Measurements from ENCODE around the gene PPP6R2. TPM values are rescaled to one million over a fixed set of nuclear protein-coding genes. Genes with fewer than 3 reads are reported as not detected.

The PPP6R2 gene
- total RNA-seq, 1 donor from 2014 or later = 55.9 TPM

- TF ChIP-seq, protein P1, sequence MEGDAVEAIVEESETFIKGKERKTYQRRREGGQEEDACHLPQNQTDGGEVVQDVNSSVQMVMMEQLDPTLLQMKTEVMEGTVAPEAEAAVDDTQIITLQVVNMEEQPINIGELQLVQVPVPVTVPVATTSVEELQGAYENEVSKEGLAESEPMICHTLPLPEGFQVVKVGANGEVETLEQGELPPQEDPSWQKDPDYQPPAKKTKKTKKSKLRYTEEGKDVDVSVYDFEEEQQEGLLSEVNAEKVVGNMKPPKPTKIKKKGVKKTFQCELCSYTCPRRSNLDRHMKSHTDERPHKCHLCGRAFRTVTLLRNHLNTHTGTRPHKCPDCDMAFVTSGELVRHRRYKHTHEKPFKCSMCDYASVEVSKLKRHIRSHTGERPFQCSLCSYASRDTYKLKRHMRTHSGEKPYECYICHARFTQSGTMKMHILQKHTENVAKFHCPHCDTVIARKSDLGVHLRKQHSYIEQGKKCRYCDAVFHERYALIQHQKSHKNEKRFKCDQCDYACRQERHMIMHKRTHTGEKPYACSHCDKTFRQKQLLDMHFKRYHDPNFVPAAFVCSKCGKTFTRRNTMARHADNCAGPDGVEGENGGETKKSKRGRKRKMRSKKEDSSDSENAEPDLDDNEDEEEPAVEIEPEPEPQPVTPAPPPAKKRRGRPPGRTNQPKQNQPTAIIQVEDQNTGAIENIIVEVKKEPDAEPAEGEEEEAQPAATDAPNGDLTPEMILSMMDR (conservative IDR thresholded peaks at IDR 0.05) = no peak
- H3K9me3 Mint-ChIP-seq = no peaks in the 10 kb centered on the region
- no peaks in the 10 kb centered on the region for H3K36me3 Mint-ChIP-seq (ENCODE audit: low read depth)
- no peak for DNase-seq (ENCODE audit: low read depth, low spot score)
- H3K27ac Mint-ChIP-seq (ENCODE audit: unreplicated experiment) = no peak overlapping the region
- H3K4me3 Mint-ChIP-seq = no peak overlapping the region
- peaks cover 16% of the 10 kb centered on the region for H3K4me1 Mint-ChIP-seq
- H3K27me3 Mint-ChIP-seq (ENCODE audit: low read depth) = no peaks in the 10 kb centered on the region
Measured at GRCh38 chr22:50310949-50311444, 32.1 kb upstream of the PPP6R2 start.

GRCh38 chr22:50311606-50312351, 31.3 kb upstream of the PPP6R2 start:
- Mint-ChIP-seq H3K36me3 (ENCODE audit: low read depth) (no peaks in the 10 kb centered on the region), H3K4me1 (peaks cover 12% of the 10 kb centered on the region), H3K4me3 (no peak overlapping the region), H3K27me3 (ENCODE audit: low read depth) (no peaks in the 10 kb centered on the region), H3K27ac (ENCODE audit: unreplicated experiment) (no peak overlapping the region), H3K9me3 (no peaks in the 10 kb centered on the region)
- DNase-seq (ENCODE audit: low read depth, low spot score) = no peak
- TF ChIP-seq, protein P1 (conservative IDR thresholded peaks at IDR 0.05) = no peak

- Mint-ChIP-seq H3K9me3 (no peaks in the 10 kb centered on the region), H3K27me3 (ENCODE audit: low read depth) (no peaks in the 10 kb centered on the region)
Measured at GRCh38 chr22:50312371-50312770, 30.8 kb upstream of the PPP6R2 start.

GRCh38 chr22:50313021-50313420, 30.1 kb upstream of the PPP6R2 start:
- no peaks in the 10 kb centered on the region for H3K9me3 Mint-ChIP-seq
- H3K27me3 Mint-ChIP-seq (ENCODE audit: low read depth) = no peaks in the 10 kb centered on the region
- no peaks in the 10 kb centered on the region for H3K36me3 Mint-ChIP-seq (ENCODE audit: low read depth)
- no peak overlapping the region for H3K27ac Mint-ChIP-seq (ENCODE audit: unreplicated experiment)
- DNase-seq (ENCODE audit: low read depth, low spot score) = no peak
- H3K4me1 Mint-ChIP-seq = peaks cover 12% of the 10 kb centered on the region
- TF ChIP-seq, protein P1 (conservative IDR thresholded peaks at IDR 0.05) = no peak
- H3K4me3 Mint-ChIP-seq = no peak overlapping the region

More at GRCh38 chr22:50312371-50312770, 30.8 kb upstream of the PPP6R2 start:
- Mint-ChIP-seq H3K27ac (ENCODE audit: unreplicated experiment) (no peak overlapping the region), H3K4me3 (no peak overlapping the region), H3K36me3 (ENCODE audit: low read depth) (no peaks in the 10 kb centered on the region), H3K4me1 (peaks cover 12% of the 10 kb centered on the region)
- no peak for DNase-seq (ENCODE audit: low read depth, low spot score)
- TF ChIP-seq, protein P1 (conservative IDR thresholded peaks at IDR 0.05) = no peak

DNA sequence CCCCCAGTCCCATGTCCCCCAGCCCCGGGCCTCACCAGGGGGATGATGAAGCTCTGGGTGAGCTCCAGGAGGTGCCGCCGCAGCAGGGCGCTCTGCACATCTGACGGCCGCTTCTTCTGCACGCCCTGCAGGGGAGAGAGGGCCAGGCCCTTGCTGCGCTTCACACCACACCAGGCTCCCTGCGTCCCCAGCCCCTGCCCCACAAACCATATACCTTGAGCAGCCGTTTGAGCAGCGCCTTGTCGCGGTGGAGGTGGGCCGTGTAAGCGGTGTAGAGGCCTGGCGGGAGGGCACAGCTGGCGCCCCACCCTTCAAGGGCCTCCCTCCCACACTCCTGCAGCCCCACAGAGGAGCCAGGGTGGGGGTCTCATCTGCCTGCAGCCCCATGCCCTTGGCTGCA, 29.5 kb upstream of the PPP6R2 start:
- H3K4me3 Mint-ChIP-seq = no peak overlapping the region
- DNase-seq (ENCODE audit: low read depth, low spot score) = no peak
- no peaks in the 10 kb centered on the region for H3K27me3 Mint-ChIP-seq (ENCODE audit: low read depth)
- no peaks in the 10 kb centered on the region for H3K36me3 Mint-ChIP-seq (ENCODE audit: low read depth)
- H3K4me1 Mint-ChIP-seq = peaks cover 9% of the 10 kb centered on the region
- no peak overlapping the region for H3K27ac Mint-ChIP-seq (ENCODE audit: unreplicated experiment)
- TF ChIP-seq, protein P1 (conservative IDR thresholded peaks at IDR 0.05) = no peak
- no peaks in the 10 kb centered on the region for H3K9me3 Mint-ChIP-seq

Data from neural crest cell (in vitro differentiated cells).